GM12878 (cell line): ENCODE data around the gene CRB2. TPM values are rescaled to one million over a fixed set of nuclear protein-coding genes. Genes with fewer than 3 reads are reported as not detected.

Source experiments
- ATAC-seq: fragments of 200-7000 bp; cut with Tn5 transposase; 3 replicates; pipeline ENCODE4 v1.9.1; 2020; ENCODE audit warnings: mild to moderate bottlenecking, moderate library complexity
- BruUV-seq: library from RNA; stranded (reverse); fragments of 400-500 nt; replicated peaks from 2 replicates; lab custom pipeline; 2021; lab: Mats Ljungman, UMichigan
- CTCF ChIA-PET: fragments of 300-600 bp; sonication (Branson Sonifier 250); formaldehyde crosslinking; extraction: SDS; loops from one replicate; lab custom pipeline; 2021; ENCODE audit warnings: inconsistent platforms; lab: Yijun Ruan, JAX
- POLR2A ChIA-PET: fragments of 350-600 bp; formaldehyde crosslinking; extraction: SDS; loops from one replicate; lab custom pipeline; 2021; ENCODE audit warnings: inconsistent platforms; lab: Charles Lee
- RAD21 ChIA-PET: fragments of 300-600 bp; sonication (Branson Sonifier 250); formaldehyde crosslinking; loops from one replicate; lab custom pipeline; 2023; ENCODE audit warnings: antibody characterized with exemption; ENCODE audit not compliant: unreplicated experiment; lab: Charles Lee
- SMC1A ChIA-PET: fragments of 300-600 bp; sonication (Branson Sonifier 250); formaldehyde crosslinking; loops from one replicate; lab custom pipeline; 2023; ENCODE audit not compliant: unreplicated experiment, uncharacterized antibody; lab: Charles Lee
- DNase-seq: peaks from one replicate; pipeline ENCODE4 v3.0.0-alpha.2; 2011; ENCODE audit warnings: low read depth, low spot score
- FAIRE-seq: peaks from 3 replicates; lab custom pipeline; 2011; peaks lifted over from hg19 to GRCh38; lab: Jason Lieb, UNC
- H2AFZ ChIP-seq: 2 replicates; pipeline ENCODE4 v1.6.0; 2011; ENCODE audit warnings: low read depth, low read length, control low read depth; ENCODE audit not compliant: control insufficient read depth
- H3K27ac ChIP-seq: 2 replicates; pipeline ENCODE4 v1.5.1; 2011; ENCODE audit warnings: control low read depth; ENCODE audit not compliant: control insufficient read depth, insufficient read depth
- H3K27me3 ChIP-seq, 2 experiments: replicated peaks in 1 of 2; 2 replicates each; pipeline versions ENCODE4 v1.6.0 to v1.6.1; 2011; ENCODE audit warnings: low read length in 1 of 2; ENCODE audit not compliant: control insufficient read depth in 2 of 2, insufficient read depth in 2 of 2
- H3K36me3 ChIP-seq, 2 experiments: 2 replicates each; pipeline ENCODE4 v1.5.1; 2011; ENCODE audit warnings: low read length in 1 of 2; ENCODE audit not compliant: control insufficient read depth in 2 of 2, insufficient read depth in 2 of 2
- H3K4me1 ChIP-seq: 2 replicates; pipeline ENCODE4 v1.6.1; 2011; ENCODE audit warnings: mild to moderate bottlenecking, low read length, moderate library complexity, mixed read lengths; ENCODE audit not compliant: control insufficient read depth, insufficient read depth
- H3K4me2 ChIP-seq: 2 replicates; pipeline ENCODE4 v1.6.0; 2011; ENCODE audit warnings: control low read depth; ENCODE audit not compliant: control insufficient read depth, insufficient read depth
- H3K4me3 ChIP-seq: fragments of 200-600 bp; sonication (generic); 2 replicates; pipeline ENCODE4 v1.5.1; 2016
- H3K79me2 ChIP-seq: 2 replicates; pipeline ENCODE4 v1.6.0; 2011; ENCODE audit warnings: low read length; ENCODE audit not compliant: control insufficient read depth, insufficient read depth
- H3K9ac ChIP-seq: 2 replicates; pipeline ENCODE4 v1.8.0; 2011; ENCODE audit warnings: low read length, control low read depth, mixed read lengths; ENCODE audit not compliant: control insufficient read depth, insufficient read depth
- H3K9me3 ChIP-seq: replicated peaks from 3 replicates; pipeline ENCODE4 v1.5.1; 2011; ENCODE audit warnings: mild to moderate bottlenecking, low read length; ENCODE audit not compliant: control insufficient read depth, insufficient read depth
- H4K20me1 ChIP-seq: 2 replicates; pipeline ENCODE4 v1.6.0; 2011; ENCODE audit not compliant: control insufficient read depth, insufficient read depth
- BCL11A ChIP-seq: IDR thresholded peaks from 2 replicates; pipeline ENCODE4 v1.6.1; 2011; ENCODE audit warnings: low read depth, low read length
- CTCF ChIP-seq, 3 experiments: IDR thresholded peaks in 2 of 3; conservative IDR thresholded peaks in 1 of 3; 2 replicates each; pipeline ENCODE4 v1.5.1; 2011; ENCODE audit warnings: low read depth in 3 of 3, low read length in 3 of 3, mild to moderate bottlenecking in 3 of 3, control low read depth in 2 of 3, moderate library complexity in 2 of 3, inconsistent platforms in 1 of 3, mixed read lengths in 1 of 3; ENCODE audit not compliant: control insufficient read depth in 2 of 3, insufficient read depth in 1 of 3; ENCODE audit errors: extremely low read depth in 1 of 3
- E2F4 ChIP-seq: IDR thresholded peaks from 2 replicates; pipeline ENCODE4 v1.6.1; 2012; ENCODE audit warnings: low read depth, low read length, improper control_type of control experiment
- EED ChIP-seq: sonication (generic); IDR thresholded peaks from 2 replicates; pipeline ENCODE4 v1.6.1; 2016; ENCODE audit warnings: antibody characterized with exemption, low read depth
- EGR1 ChIP-seq, 2 experiments: IDR thresholded peaks; 1 replicate in 1 of 2; 2 replicates in 1 of 2; pipeline ENCODE4 v1.6.1; 2011 to 2012; ENCODE audit warnings: low read depth in 2 of 2, low read length in 2 of 2, borderline replicate concordance in 1 of 2, mild to moderate bottlenecking in 1 of 2, moderate library complexity in 1 of 2
- FOXM1 ChIP-seq: IDR thresholded peaks from 2 replicates; pipeline ENCODE4 v1.6.1; 2012; ENCODE audit warnings: low read depth, mild to moderate bottlenecking, inconsistent platforms, low read length, moderate library complexity
- NFIC ChIP-seq: IDR thresholded peaks from 2 replicates; pipeline ENCODE4 v1.6.1; 2012; ENCODE audit warnings: low read depth, mild to moderate bottlenecking, inconsistent platforms, low read length, moderate library complexity
- RELA ChIP-seq: fragments of 450-650 bp; IDR thresholded peaks from 2 replicates; pipeline ENCODE4 v1.8.0; 2014; ENCODE audit warnings: borderline replicate concordance; ENCODE audit not compliant: partially characterized antibody
- ZBTB11 ChIP-seq: fragments of 450-650 bp; formaldehyde crosslinking; IDR thresholded peaks from 2 replicates; pipeline ENCODE4 v1.5.0; 2022; ENCODE audit warnings: mild to moderate bottlenecking, missing genetic modification characterization
- WGBS: methylation state at CpG from one replicate; pipeline ENCODE4 v1.1.6; 2016; ENCODE audit warnings: low lambda C conversion rate; ENCODE audit not compliant: insufficient replicate concordance, insufficient coverage; ENCODE audit errors: missing lambda C conversion rate; 5-methylcytosine and 5-hydroxymethylcytosine counted together
- in situ Hi-C: fragments of 300-500 bp; cut with MboI; formaldehyde crosslinking; loops from 9 replicates; pipeline ENCODE4 v1.14.3; 2018; ENCODE audit warnings: mixed read lengths
- intact Hi-C: fragments of 100-400 bp; cut with micrococcal nuclease; formaldehyde crosslinking; loops from one replicate; pipeline ENCODE4 v1.14.2; 2022; ENCODE audit not compliant: unreplicated experiment
- polyA plus RNA-seq, 11 experiments: library from polyadenylated mRNA; depleted of rRNA in 4 of 11; unstranded in 6 of 11; stranded (reverse) in 5 of 11; fragments of >200 nt; fragmentation: Nextera tagmentation in 4 of 11; fragmentation: Illumina TruSeq in 1 of 11; extraction: Ambion mirVana in 4 of 11; extraction: Trizol in 1 of 11; gene quantifications; 1 replicate in 1 of 11; 2 replicates in 10 of 11; pipeline versions ENCODE4 v1.2.1 to v1.2.3, GENCODE V29; 2011 to 2016; ENCODE audit warnings: inconsistent platforms in 2 of 11, missing spikeins in 2 of 11, low read depth in 1 of 11
- total RNA-seq, 4 experiments: library from RNA; depleted of rRNA in 3 of 4; stranded (reverse); fragments of >200 nt in 3 of 4; fragmentation: Illumina TruSeq in 1 of 4; extraction: Trizol in 1 of 4; gene quantifications; 2 replicates each; pipeline versions ENCODE4 v1.2.1 to v1.2.3, GENCODE V29; 2013 to 2021

Gene CRB2
- total and polyA plus RNA-seq, 10 of the 15 experiments (the other 5 are each of a cell fraction or from before 2014, with no cell fraction given), result 0.01 to 0.80 (median 0.23) TPM; not detected in 3

- TF ChIP-seq ZBTB11 (no peak), RELA (no peak), NFIC (no peak), FOXM1 (no peak), E2F4 (no peak), BCL11A (no peak), EED (no peak)
These were observed 8.3 kb downstream of the CRB2 start (continued) for GRCh38 chr9:123364241-123364824.

GRCh38 chr9:123365287-123365880 lies 9.4 kb downstream of the CRB2 start:
- H3K79me2 ChIP-seq, result no peaks in the 10 kb centered on the region
- H2AFZ ChIP-seq, result no peak overlapping the region
- H4K20me1 ChIP-seq, result no peaks in the 10 kb centered on the region
- H3K9me3 ChIP-seq, result no peaks in the 10 kb centered on the region
- H3K4me2 ChIP-seq, result no peak overlapping the region
- TF ChIP-seq CTCF (IDR thresholded peaks at IDR 0.05 in 2 of 3, conservative IDR thresholded peaks at IDR 0.05 in 1 of 3; ENCODE audit: control insufficient read depth in 2 of 3, extremely low read depth in 1 of 3, insufficient read depth in 1 of 3, low read depth in 3 of 3, low read length in 3 of 3), result peak in 2 of 3 experiments; percentile 32 to 42; a peak in 2 of 6 replicates
- no peak for TF ChIP-seq EGR1 (IDR thresholded peaks at IDR 0.05; ENCODE audit: borderline replicate concordance in 1 of 2, low read depth in 2 of 2, low read length in 2 of 2)
- ChIA-PET CTCF (interaction anchor here (1.9 kb wide), 1 partner anchor 11 kb away, joined by 7 read pairs; no protein-coding TSS in a partner anchor), RAD21 (no interaction called here), POLR2A (no interaction called here), SMC1A (no interaction called here)
- DNase-seq (no peak), ATAC-seq (peak; percentile 64), FAIRE-seq (no peak)
- 62% methylated on average over 12 of the region's 12 CpGs for WGBS
- intact Hi-C loops (no loop called here), in situ Hi-C loops (no loop called here)
- no peak overlapping the region for H3K9ac ChIP-seq
- H3K4me3 ChIP-seq, result no peak overlapping the region
- H3K27me3 ChIP-seq, result no peaks in the 10 kb centered on the region; a peak in 1 of 4 replicates
- H3K27ac ChIP-seq, result no peak overlapping the region
- H3K36me3 ChIP-seq, result no peaks in the 10 kb centered on the region
- H3K4me1 ChIP-seq, result peaks cover 1% of the 10 kb centered on the region; the same call in 1 of the 2 replicates
- no TSS peak for BruUV-seq
